ENCODE results near the gene BRAF.

GRCh38 chr7:140831724-140832123, 93.0 kb downstream of the BRAF start:
- TF ChIP-seq TAF1 (IDR thresholded peaks at IDR 0.05; ENCODE audit: low read depth) (no peak), REST (IDR thresholded peaks at IDR 0.05; ENCODE audit: low read depth) (no peak), EP300 (IDR thresholded peaks at IDR 0.05; ENCODE audit: borderline replicate concordance) (no peak), RAD21 (IDR thresholded peaks at IDR 0.05; ENCODE audit: low read depth) (no peak), CREB1 (IDR thresholded peaks at IDR 0.05; ENCODE audit: low read depth) (no peak), MAX (IDR thresholded peaks at IDR 0.05) (no peak), TEAD4 (IDR thresholded peaks at IDR 0.05) (no peak), NFIC (IDR thresholded peaks at IDR 0.05) (no peak)

All from Ishikawa (cell line).